Caco-2 (cell line): ENCODE measurements around the gene TPK1. TPM values are rescaled to one million over a fixed set of nuclear protein-coding genes. Genes with fewer than 3 reads are reported as not detected.
"Not testable (repeated sequence)": the region's sequence is repeated elsewhere in the genome, so short reads cannot be mapped to it uniquely, and the experiment has no call there.

ENCODE experiments used
- BruUV-seq: library from RNA; stranded (reverse); fragments of 400-500 nt; replicated peaks from 2 replicates; lab custom pipeline; 2021; lab: Mats Ljungman, UMichigan
- CTCF ChIA-PET: fragments of 300-600 bp; sonication (Branson Sonifier 250); formaldehyde crosslinking; loops from one replicate; lab custom pipeline; 2022; ENCODE audit warnings: antibody characterized with exemption; lab: Charles Lee
- POLR2A ChIA-PET: fragments of 300-600 bp; sonication (Branson Sonifier 250); formaldehyde crosslinking; loops from one replicate; lab custom pipeline; 2022; ENCODE audit warnings: antibody characterized with exemption; lab: Charles Lee
- DNase-seq, 2 experiments: peaks; one replicate each; pipeline versions ENCODE4 v3.0.0 to v3.0.0-alpha.2; 2020 to 2022
- H3K27me3 ChIP-seq: replicated peaks from 2 replicates; pipeline ENCODE4 v1.6.0; 2011; ENCODE audit warnings: low read length; ENCODE audit not compliant: control insufficient read depth, insufficient read depth
- H3K36me3 ChIP-seq: 2 replicates; pipeline ENCODE4 v1.5.1; 2011; ENCODE audit warnings: low read length; ENCODE audit not compliant: control insufficient read depth, insufficient read depth
- H3K4me1 ChIP-seq: fragments of 250-450 bp; sonication (Bioruptor Pico); 2 replicates; pipeline ENCODE4 v1.5.1; 2020; ENCODE audit warnings: mild to moderate bottlenecking
- H3K4me3 ChIP-seq: 2 replicates; pipeline ENCODE4 v1.5.1; 2011; ENCODE audit warnings: low read depth, mild to moderate bottlenecking, control low read depth, low read length
- H3K9me3 ChIP-seq: fragments of 250-450 bp; sonication (Bioruptor Pico); 2 replicates; pipeline ENCODE4 v1.5.1; 2020; ENCODE audit warnings: mild to moderate bottlenecking, moderate library complexity
- H3K27ac Mint-ChIP-seq: one replicate; pipeline ENCODE4 v1.8.0; 2022; ENCODE audit warnings: mixed read lengths; ENCODE audit not compliant: unreplicated experiment
- H3K27me3 Mint-ChIP-seq: one replicate; pipeline ENCODE4 v1.8.0; 2022; ENCODE audit warnings: mixed read lengths; ENCODE audit not compliant: insufficient read depth, unreplicated experiment
- H3K36me3 Mint-ChIP-seq: one replicate; pipeline ENCODE4 v1.8.0; 2022; ENCODE audit warnings: mild to moderate bottlenecking, mixed read lengths; ENCODE audit not compliant: insufficient read depth, unreplicated experiment
- H3K4me1 Mint-ChIP-seq: one replicate; pipeline ENCODE4 v1.8.0; 2022; ENCODE audit warnings: low read depth, mixed read lengths; ENCODE audit not compliant: unreplicated experiment
- H3K4me3 Mint-ChIP-seq: one replicate; pipeline ENCODE4 v1.8.0; 2022; ENCODE audit warnings: mild to moderate bottlenecking, moderate library complexity, mixed read lengths; ENCODE audit not compliant: unreplicated experiment
- H3K9me3 Mint-ChIP-seq: one replicate; pipeline ENCODE4 v1.8.0; 2022; ENCODE audit warnings: mixed read lengths; ENCODE audit not compliant: unreplicated experiment
- CTCF ChIP-seq, 2 experiments: fragments of 200-600 bp in 1 of 2; IDR thresholded peaks; 1 replicate in 1 of 2; 2 replicates in 1 of 2; pipeline versions ENCODE4 v1.5.1 to v1.8.0; 2011 to 2022; ENCODE audit warnings: antibody characterized with exemption in 1 of 2, control low read depth in 1 of 2, inconsistent platforms in 1 of 2, low read depth in 1 of 2, low read length in 1 of 2, mild to moderate bottlenecking in 1 of 2, moderate library complexity in 1 of 2; ENCODE audit not compliant: insufficient read depth in 1 of 2, severe bottlenecking in 1 of 2, unreplicated experiment in 1 of 2
- intact Hi-C: fragments of 100-400 bp; cut with micrococcal nuclease; formaldehyde crosslinking; loops from one replicate; pipeline ENCODE4 v1.10.0; 2022; ENCODE audit not compliant: unreplicated experiment
- total RNA-seq: library from RNA; stranded (reverse); gene quantifications from 2 replicates; pipeline ENCODE4 v1.2.3, GENCODE V29; 2022

The TPK1 gene
- total RNA-seq, 1 experiment from 2014 or later, result 86.6 TPM

DNA sequence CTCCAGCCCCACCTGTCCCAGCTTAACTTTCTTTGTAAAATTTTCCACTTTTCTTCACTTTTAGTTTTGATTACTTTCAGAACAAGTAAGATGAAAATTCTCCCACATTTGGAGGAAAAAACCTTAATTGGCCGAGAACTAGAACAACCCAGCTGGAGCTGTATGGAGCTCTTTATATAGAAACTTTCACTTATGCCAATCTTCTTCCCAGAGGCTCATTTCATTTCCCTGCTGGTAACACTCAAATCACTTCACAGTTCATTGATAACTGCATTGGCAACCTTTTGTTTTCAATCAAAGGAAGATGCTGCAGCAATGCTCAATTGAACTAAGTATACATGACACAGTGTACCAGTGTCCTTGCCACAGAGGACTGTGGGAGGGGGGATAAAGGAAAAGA is 256.2 kb downstream of the TPK1 start:
- TF ChIP-seq CTCF (IDR thresholded peaks at IDR 0.05; ENCODE audit: insufficient read depth in 1 of 2, low read depth in 1 of 2, low read length in 1 of 2, severe bottlenecking in 1 of 2, unreplicated experiment in 1 of 2), result no peak
- H3K9me3 ChIP-seq, result no peaks in the 10 kb centered on the region
- no peaks in the 10 kb centered on the region for H3K27me3 ChIP-seq
- no TSS peak for BruUV-seq
- Mint-ChIP-seq H3K4me3 (no peak overlapping the region), H3K27me3 (no peaks in the 10 kb centered on the region), H3K27ac (no peak overlapping the region), H3K4me1 (no peaks in the 10 kb centered on the region), H3K9me3 (peaks cover under 1% of the 10 kb centered on the region), H3K36me3 (peaks cover 6% of the 10 kb centered on the region)
- no peak overlapping the region for H3K4me3 ChIP-seq
- no peaks in the 10 kb centered on the region for H3K36me3 ChIP-seq
- POLR2A ChIA-PET, result no interaction called here
- H3K4me1 ChIP-seq, result no peaks in the 10 kb centered on the region
- no peak for DNase-seq
- intact Hi-C loops, result loop anchor here (10.0 kb wide), 1 partner anchor 245 kb away; no protein-coding TSS in a partner anchor
- CTCF ChIA-PET, result no interaction called here

DNA sequence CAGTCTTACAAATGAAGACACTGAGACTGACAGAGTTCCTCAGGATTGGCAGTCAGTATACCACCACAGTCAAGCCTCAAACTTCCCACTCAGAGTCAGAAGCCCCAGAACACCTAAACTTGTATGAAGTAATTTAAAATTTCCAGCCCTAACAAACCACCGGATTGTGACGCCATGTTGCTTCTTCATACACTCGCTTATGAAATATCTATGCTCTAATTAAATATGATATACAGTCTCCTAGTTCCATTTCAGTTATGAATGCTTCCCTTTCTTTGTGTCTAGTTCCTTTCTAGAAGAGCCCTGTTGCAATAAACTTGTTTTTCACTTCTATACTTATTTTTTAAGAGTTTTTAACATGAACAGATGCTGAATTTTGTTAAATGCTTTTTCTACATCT is 260.4 kb downstream of the TPK1 start:
- CTCF ChIA-PET, result no interaction called here
- intact Hi-C loops, result no loop called here
- H3K36me3 Mint-ChIP-seq, result peaks cover 6% of the 10 kb centered on the region

GRCh38 chr7:144574753-144575152 is 261.1 kb downstream of the TPK1 start:
- H3K4me1 Mint-ChIP-seq, H3K36me3 Mint-ChIP-seq, H3K27me3 Mint-ChIP-seq, POLR2A ChIA-PET, CTCF ChIA-PET, intact Hi-C loops, DNase-seq, H3K4me1 ChIP-seq, H3K4me3 Mint-ChIP-seq, H3K4me3 ChIP-seq, H3K27ac Mint-ChIP-seq, BruUV-seq, H3K9me3 Mint-ChIP-seq, H3K9me3 ChIP-seq, H3K36me3 ChIP-seq, H3K27me3 ChIP-seq: not testable (repeated sequence)

More for the DNA sequence above, 260.4 kb downstream of the TPK1 start:
- Mint-ChIP-seq H3K27me3 (no peaks in the 10 kb centered on the region), H3K27ac (no peak overlapping the region), H3K4me3 (no peak overlapping the region), H3K4me1 (no peaks in the 10 kb centered on the region), H3K9me3 (peaks cover 6% of the 10 kb centered on the region)
- H3K36me3 ChIP-seq, result no peaks in the 10 kb centered on the region
- H3K27me3 ChIP-seq, result no peaks in the 10 kb centered on the region
- DNase-seq, result no peak
- H3K9me3 ChIP-seq, result no peaks in the 10 kb centered on the region
- no TSS peak for BruUV-seq
- TF ChIP-seq CTCF (IDR thresholded peaks at IDR 0.05; ENCODE audit: insufficient read depth in 1 of 2, low read depth in 1 of 2, low read length in 1 of 2, severe bottlenecking in 1 of 2, unreplicated experiment in 1 of 2), result no peak
- POLR2A ChIA-PET, result no interaction called here
- H3K4me1 ChIP-seq, result no peaks in the 10 kb centered on the region
- no peak overlapping the region for H3K4me3 ChIP-seq

DNA sequence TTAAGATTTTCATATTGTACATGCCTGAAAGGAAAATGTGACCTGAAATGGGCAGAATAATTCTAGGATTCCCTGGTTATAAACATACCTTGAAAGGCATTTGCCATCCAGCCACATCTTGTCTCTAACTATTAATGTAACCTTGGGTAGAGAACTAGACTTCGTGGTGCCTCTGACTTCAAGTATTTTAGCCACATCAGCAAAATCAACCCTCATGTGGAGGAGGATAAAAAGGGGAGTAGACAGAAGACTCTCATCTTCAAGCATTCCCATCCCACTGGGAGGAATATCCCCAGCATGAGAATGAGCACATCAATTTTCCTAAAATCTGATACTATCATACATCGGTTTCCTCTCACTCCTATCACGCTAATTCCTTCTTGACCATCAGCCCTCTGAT is 267.6 kb downstream of the TPK1 start:
- intact Hi-C loops, result no loop called here
- Mint-ChIP-seq H3K4me3 (no peak overlapping the region), H3K4me1 (no peaks in the 10 kb centered on the region), H3K36me3 (no peaks in the 10 kb centered on the region), H3K9me3 (peaks cover 10% of the 10 kb centered on the region), H3K27me3 (no peaks in the 10 kb centered on the region), H3K27ac (no peak overlapping the region)
- ChIA-PET POLR2A (no interaction called here), CTCF (no interaction called here)
- H3K36me3 ChIP-seq, result no peaks in the 10 kb centered on the region
- H3K4me3 ChIP-seq, result no peak overlapping the region
- no peak for DNase-seq
- TF ChIP-seq CTCF (IDR thresholded peaks at IDR 0.05; ENCODE audit: insufficient read depth in 1 of 2, low read depth in 1 of 2, low read length in 1 of 2, severe bottlenecking in 1 of 2, unreplicated experiment in 1 of 2), result no peak
- H3K4me1 ChIP-seq, result no peaks in the 10 kb centered on the region
- no TSS peak for BruUV-seq
- H3K27me3 ChIP-seq, result no peaks in the 10 kb centered on the region
- no peaks in the 10 kb centered on the region for H3K9me3 ChIP-seq
